Activated CD8-positive, alpha-beta T cell treated with anti-CD3 and anti-CD28 coated beads for 36 hours (primary cell): ENCODE measurements around the gene SORCS2. TPM values are rescaled to one million over a fixed set of nuclear protein-coding genes. Genes with fewer than 3 reads are reported as not detected.

Experiments used
- ATAC-seq: fragments of 200-7000 bp; cut with Tn5 transposase; one replicate; pipeline ENCODE4 v1.10.0; 2021; ENCODE audit warnings: mild to moderate bottlenecking, moderate library complexity
- CTCF ChIA-PET: fragments of 350-600 bp; sonication (Branson Sonifier 250); formaldehyde crosslinking; loops from one replicate; lab custom pipeline; 2021; ENCODE audit warnings: antibody characterized with exemption; lab: Charles Lee
- POLR2A ChIA-PET: fragments of 350-600 bp; sonication (Branson Sonifier 250); formaldehyde crosslinking; loops from one replicate; lab custom pipeline; 2021; ENCODE audit warnings: antibody characterized with exemption; lab: Charles Lee
- DNase-seq: peaks from one replicate; pipeline ENCODE4 v3.0.0-alpha.2; 2020
- H3K27ac Mint-ChIP-seq: one replicate; pipeline ENCODE4 v1.8.0; 2021; ENCODE audit warnings: mild to moderate bottlenecking, mixed read lengths
- H3K27me3 Mint-ChIP-seq: one replicate; pipeline ENCODE4 v1.8.0; 2021; ENCODE audit warnings: mixed read lengths
- H3K36me3 Mint-ChIP-seq: one replicate; pipeline ENCODE4 v1.8.0; 2021; ENCODE audit warnings: low read depth, mixed read lengths
- H3K4me1 Mint-ChIP-seq: one replicate; pipeline ENCODE4 v1.8.0; 2021; ENCODE audit warnings: low read depth, mixed read lengths
- H3K4me3 Mint-ChIP-seq: one replicate; pipeline ENCODE4 v1.8.0; 2021; ENCODE audit warnings: mild to moderate bottlenecking, moderate library complexity, mixed read lengths
- H3K9me3 Mint-ChIP-seq: one replicate; pipeline ENCODE4 v1.8.0; 2021; ENCODE audit warnings: mixed read lengths
- intact Hi-C: fragments of 100-400 bp; cut with micrococcal nuclease; formaldehyde crosslinking; loops from one replicate; pipeline ENCODE4 v1.10.0; 2022
- total RNA-seq, 2 experiments: library from RNA; stranded (reverse); gene quantifications; one replicate each; pipeline ENCODE4 v1.2.3, GENCODE V29; 2021
- TF ChIP-seq, protein P1 (sequence below): fragments of 200-600 bp; IDR thresholded peaks from one replicate; pipeline ENCODE4 v1.8.0; 2022; ENCODE audit warnings: antibody characterized with exemption, mild to moderate bottlenecking

The SORCS2 gene
- total RNA-seq, 2 experiments from 2014 or later: 0.05 TPM; not detected in 1

DNA sequence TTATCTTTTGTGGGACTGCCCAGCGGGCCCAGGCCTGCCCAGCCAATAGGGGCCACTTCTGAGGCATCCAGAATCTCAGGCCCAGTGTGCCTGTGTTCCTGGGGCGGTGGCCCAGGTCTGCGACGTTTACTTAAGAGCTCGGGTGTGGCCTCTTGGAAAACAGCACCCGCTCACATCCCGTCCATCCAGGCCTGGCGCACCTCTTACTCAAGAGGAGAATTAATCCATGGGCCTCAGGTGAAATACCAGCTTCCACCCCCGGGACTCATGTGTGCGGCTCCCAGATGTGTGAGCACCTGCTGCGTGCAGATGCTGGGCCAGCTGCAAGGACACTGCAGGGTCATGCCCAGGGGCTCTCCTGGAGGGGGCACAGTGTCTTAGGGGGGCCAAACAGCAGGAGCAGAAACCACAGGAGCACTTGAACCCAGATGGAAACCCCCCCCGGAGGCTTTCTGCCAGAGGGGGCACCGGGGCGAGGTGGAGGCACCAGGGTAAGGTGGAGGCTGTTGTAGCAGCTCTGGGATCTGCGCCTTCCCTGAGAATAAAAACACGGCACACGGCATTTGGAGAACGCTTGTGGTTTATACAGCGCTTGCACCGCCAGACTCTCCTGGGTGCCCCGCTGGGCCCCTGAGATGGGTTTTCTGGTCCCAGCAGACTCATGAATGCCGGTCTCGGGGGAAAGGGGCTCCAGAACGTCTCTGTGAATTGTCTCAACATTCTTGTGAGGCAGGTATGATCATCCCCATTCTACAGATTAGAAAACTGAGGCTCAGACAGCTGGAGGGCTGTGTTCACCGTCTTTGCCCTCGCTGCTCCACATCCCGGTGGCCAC, 239.6 kb downstream of the SORCS2 start:
- Mint-ChIP-seq H3K9me3 (no peaks in the 10 kb centered on the region), H3K27ac (no peak overlapping the region), H3K4me1 (no peaks in the 10 kb centered on the region), H3K4me3 (no peak overlapping the region), H3K27me3 (no peaks in the 10 kb centered on the region), H3K36me3 (no peaks in the 10 kb centered on the region)
- ChIA-PET CTCF (no interaction called here), POLR2A (no interaction called here)
- TF ChIP-seq, protein P1, sequence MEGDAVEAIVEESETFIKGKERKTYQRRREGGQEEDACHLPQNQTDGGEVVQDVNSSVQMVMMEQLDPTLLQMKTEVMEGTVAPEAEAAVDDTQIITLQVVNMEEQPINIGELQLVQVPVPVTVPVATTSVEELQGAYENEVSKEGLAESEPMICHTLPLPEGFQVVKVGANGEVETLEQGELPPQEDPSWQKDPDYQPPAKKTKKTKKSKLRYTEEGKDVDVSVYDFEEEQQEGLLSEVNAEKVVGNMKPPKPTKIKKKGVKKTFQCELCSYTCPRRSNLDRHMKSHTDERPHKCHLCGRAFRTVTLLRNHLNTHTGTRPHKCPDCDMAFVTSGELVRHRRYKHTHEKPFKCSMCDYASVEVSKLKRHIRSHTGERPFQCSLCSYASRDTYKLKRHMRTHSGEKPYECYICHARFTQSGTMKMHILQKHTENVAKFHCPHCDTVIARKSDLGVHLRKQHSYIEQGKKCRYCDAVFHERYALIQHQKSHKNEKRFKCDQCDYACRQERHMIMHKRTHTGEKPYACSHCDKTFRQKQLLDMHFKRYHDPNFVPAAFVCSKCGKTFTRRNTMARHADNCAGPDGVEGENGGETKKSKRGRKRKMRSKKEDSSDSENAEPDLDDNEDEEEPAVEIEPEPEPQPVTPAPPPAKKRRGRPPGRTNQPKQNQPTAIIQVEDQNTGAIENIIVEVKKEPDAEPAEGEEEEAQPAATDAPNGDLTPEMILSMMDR: no peak
- intact Hi-C loops: no loop called here
- ATAC-seq (no peak), DNase-seq (no peak)

DNA sequence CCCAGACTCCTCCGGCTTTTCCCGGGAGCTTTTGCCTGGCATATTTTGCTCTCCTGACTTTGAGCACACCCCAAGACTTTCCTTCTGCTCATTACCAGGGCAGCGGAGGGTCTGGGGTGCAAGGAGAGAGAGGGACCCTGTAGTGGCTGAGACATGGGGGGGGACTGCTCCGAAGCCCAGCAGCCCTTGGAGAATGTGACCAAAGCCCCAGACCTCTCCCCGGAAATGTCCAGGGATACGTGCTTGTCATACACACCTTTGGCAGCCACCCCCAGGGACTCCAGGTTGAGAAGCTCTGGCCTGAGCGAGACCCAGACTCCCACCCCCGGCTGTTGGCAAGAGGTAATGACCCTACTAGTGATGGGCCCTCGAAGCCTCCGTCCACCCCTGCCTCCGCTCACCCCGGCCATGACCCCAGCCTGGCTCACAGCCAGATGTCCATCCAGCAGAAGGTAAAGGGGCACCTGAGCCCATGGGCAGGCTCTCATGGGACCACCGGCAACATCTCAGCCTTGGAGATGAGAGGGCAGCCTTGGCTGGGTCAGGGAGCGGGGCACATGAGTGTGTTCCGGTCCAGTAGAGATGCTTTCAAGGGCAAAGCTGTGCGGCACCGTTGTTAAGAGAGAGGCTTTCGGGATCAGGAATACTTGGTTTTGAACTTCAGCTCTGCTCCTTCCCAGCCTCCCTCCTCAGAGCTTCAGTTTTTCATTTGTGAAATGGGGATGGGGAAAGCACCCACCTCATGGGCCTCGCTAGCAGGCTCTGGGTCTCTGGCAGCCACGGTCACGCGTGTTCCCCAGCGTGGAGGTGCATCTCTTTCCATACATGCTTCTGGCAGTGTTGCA, 240.4 kb downstream of the SORCS2 start:
- Mint-ChIP-seq H3K27ac (no peak overlapping the region), H3K4me3 (no peak overlapping the region), H3K27me3 (no peaks in the 10 kb centered on the region), H3K4me1 (no peaks in the 10 kb centered on the region), H3K9me3 (no peaks in the 10 kb centered on the region), H3K36me3 (no peaks in the 10 kb centered on the region)
- ChIA-PET CTCF (no interaction called here), POLR2A (no interaction called here)
- no peak for ATAC-seq
- DNase-seq: no peak
- TF ChIP-seq, protein P1: no peak
- intact Hi-C loops: no loop called here

DNA sequence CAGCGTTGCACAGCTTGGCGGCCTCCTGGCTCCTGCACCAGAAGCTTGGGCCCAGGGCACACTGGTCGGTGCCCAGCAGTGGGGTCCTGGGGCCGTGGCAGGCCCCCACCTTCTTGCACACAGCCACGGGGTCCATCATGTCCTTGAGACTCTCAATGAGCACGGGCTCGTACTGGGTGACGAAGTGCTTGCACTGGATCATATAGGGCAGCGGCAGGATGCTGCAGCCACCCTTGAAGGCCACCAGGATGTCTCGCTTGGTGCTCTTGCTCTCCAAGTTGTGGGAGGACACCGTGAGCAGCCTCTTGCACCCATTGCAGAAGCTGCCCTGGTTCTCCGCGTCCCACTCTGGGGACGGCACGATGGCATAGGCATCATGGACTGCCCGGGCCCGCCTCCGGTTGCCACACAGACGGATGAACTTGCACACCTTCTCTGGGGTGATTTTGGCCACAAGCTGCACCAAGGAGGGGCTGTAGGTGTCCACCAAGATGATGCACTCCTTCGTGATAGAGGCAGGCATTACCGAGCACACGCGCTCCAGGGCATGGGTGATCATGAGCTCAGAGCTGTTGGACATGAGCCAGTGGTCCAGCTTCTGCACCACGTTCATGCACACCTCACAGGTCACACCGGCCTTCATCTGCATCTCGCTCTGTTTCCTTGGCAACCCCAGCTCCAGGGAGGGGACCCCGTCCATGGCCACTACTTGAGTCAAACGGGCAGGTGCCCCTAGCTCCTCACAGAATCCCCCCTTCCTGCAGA, 241.2 kb downstream of the SORCS2 start:
- DNase-seq (no peak), ATAC-seq (no peak)
- no peaks in the 10 kb centered on the region for H3K9me3 Mint-ChIP-seq
- no peak overlapping the region for H3K27ac Mint-ChIP-seq
- POLR2A ChIA-PET: no interaction called here
- no peak overlapping the region for H3K4me3 Mint-ChIP-seq
- no peaks in the 10 kb centered on the region for H3K4me1 Mint-ChIP-seq
- H3K27me3 Mint-ChIP-seq: no peaks in the 10 kb centered on the region
- TF ChIP-seq, protein P1: no peak
- intact Hi-C loops: no loop called here
- CTCF ChIA-PET: no interaction called here
- H3K36me3 Mint-ChIP-seq: no peaks in the 10 kb centered on the region

DNA sequence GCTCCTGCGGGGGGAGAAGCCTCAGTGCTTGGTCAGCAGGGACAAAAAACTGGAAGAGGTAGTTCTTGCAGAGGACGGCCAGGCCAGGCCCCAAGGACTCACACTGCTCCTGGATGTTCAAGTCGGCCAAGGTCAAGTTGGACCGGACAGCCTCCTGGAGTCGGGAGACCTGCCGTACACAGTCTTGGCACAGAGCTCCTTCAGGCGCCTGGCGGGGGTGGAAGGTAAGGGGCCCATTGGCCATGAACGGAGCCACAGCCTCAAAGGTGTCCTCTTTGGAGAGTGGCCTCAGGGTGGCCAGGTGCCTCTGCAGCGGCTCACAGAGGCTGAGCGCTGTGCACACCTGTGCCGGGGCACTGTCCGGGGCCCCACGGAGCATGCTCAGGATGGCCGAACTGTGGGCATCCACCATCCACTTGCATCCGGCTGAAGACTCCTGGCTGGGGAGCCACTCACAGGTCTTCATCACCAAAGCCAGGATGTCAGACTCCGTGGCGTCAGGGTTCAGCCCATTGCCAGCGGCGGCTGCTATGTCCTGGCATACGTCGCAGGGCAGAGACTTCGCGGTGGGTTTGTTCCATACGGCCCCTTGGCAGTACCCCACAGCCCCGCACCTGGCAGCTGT, 241.9 kb downstream of the SORCS2 start:
- DNase-seq (no peak), ATAC-seq (no peak)
- H3K4me3 Mint-ChIP-seq: no peak overlapping the region
- no peaks in the 10 kb centered on the region for H3K9me3 Mint-ChIP-seq
- H3K36me3 Mint-ChIP-seq: no peaks in the 10 kb centered on the region
- H3K4me1 Mint-ChIP-seq: no peaks in the 10 kb centered on the region
- H3K27ac Mint-ChIP-seq: no peak overlapping the region
- intact Hi-C loops: no loop called here
- POLR2A ChIA-PET: interaction anchor here (0.6 kb wide), 1 partner anchor 29 kb away, joined by 4 read pairs; no protein-coding TSS in a partner anchor
- CTCF ChIA-PET: no interaction called here
- H3K27me3 Mint-ChIP-seq: no peaks in the 10 kb centered on the region
- TF ChIP-seq, protein P1: no peak
